Caco-2 (cell line): ENCODE results near the gene PIK3R2. TPM values are rescaled to one million over a fixed set of nuclear protein-coding genes. Genes with fewer than 3 reads are reported as not detected.

ENCODE experiments used
- BruUV-seq: library from RNA; stranded (reverse); fragments of 400-500 nt; replicated peaks from 2 replicates; lab custom pipeline; 2021; lab: Mats Ljungman, UMichigan
- CTCF ChIA-PET: fragments of 300-600 bp; sonication (Branson Sonifier 250); formaldehyde crosslinking; loops from one replicate; lab custom pipeline; 2022; ENCODE audit warnings: antibody characterized with exemption; lab: Charles Lee
- POLR2A ChIA-PET: fragments of 300-600 bp; sonication (Branson Sonifier 250); formaldehyde crosslinking; loops from one replicate; lab custom pipeline; 2022; ENCODE audit warnings: antibody characterized with exemption; lab: Charles Lee
- DNase-seq, 2 experiments: peaks; one replicate each; pipeline versions ENCODE4 v3.0.0 to v3.0.0-alpha.2; 2020 to 2022
- H3K27me3 ChIP-seq: replicated peaks from 2 replicates; pipeline ENCODE4 v1.6.0; 2011; ENCODE audit warnings: low read length; ENCODE audit not compliant: control insufficient read depth, insufficient read depth
- H3K36me3 ChIP-seq: 2 replicates; pipeline ENCODE4 v1.5.1; 2011; ENCODE audit warnings: low read length; ENCODE audit not compliant: control insufficient read depth, insufficient read depth
- H3K4me1 ChIP-seq: fragments of 250-450 bp; sonication (Bioruptor Pico); 2 replicates; pipeline ENCODE4 v1.5.1; 2020; ENCODE audit warnings: mild to moderate bottlenecking
- H3K4me3 ChIP-seq: 2 replicates; pipeline ENCODE4 v1.5.1; 2011; ENCODE audit warnings: low read depth, mild to moderate bottlenecking, control low read depth, low read length
- H3K9me3 ChIP-seq: fragments of 250-450 bp; sonication (Bioruptor Pico); 2 replicates; pipeline ENCODE4 v1.5.1; 2020; ENCODE audit warnings: mild to moderate bottlenecking, moderate library complexity
- H3K27ac Mint-ChIP-seq: one replicate; pipeline ENCODE4 v1.8.0; 2022; ENCODE audit warnings: mixed read lengths; ENCODE audit not compliant: unreplicated experiment
- H3K27me3 Mint-ChIP-seq: one replicate; pipeline ENCODE4 v1.8.0; 2022; ENCODE audit warnings: mixed read lengths; ENCODE audit not compliant: insufficient read depth, unreplicated experiment
- H3K36me3 Mint-ChIP-seq: one replicate; pipeline ENCODE4 v1.8.0; 2022; ENCODE audit warnings: mild to moderate bottlenecking, mixed read lengths; ENCODE audit not compliant: insufficient read depth, unreplicated experiment
- H3K4me1 Mint-ChIP-seq: one replicate; pipeline ENCODE4 v1.8.0; 2022; ENCODE audit warnings: low read depth, mixed read lengths; ENCODE audit not compliant: unreplicated experiment
- H3K4me3 Mint-ChIP-seq: one replicate; pipeline ENCODE4 v1.8.0; 2022; ENCODE audit warnings: mild to moderate bottlenecking, moderate library complexity, mixed read lengths; ENCODE audit not compliant: unreplicated experiment
- H3K9me3 Mint-ChIP-seq: one replicate; pipeline ENCODE4 v1.8.0; 2022; ENCODE audit warnings: mixed read lengths; ENCODE audit not compliant: unreplicated experiment
- CTCF ChIP-seq, 2 experiments: fragments of 200-600 bp in 1 of 2; IDR thresholded peaks; 1 replicate in 1 of 2; 2 replicates in 1 of 2; pipeline versions ENCODE4 v1.5.1 to v1.8.0; 2011 to 2022; ENCODE audit warnings: antibody characterized with exemption in 1 of 2, control low read depth in 1 of 2, inconsistent platforms in 1 of 2, low read depth in 1 of 2, low read length in 1 of 2, mild to moderate bottlenecking in 1 of 2, moderate library complexity in 1 of 2; ENCODE audit not compliant: insufficient read depth in 1 of 2, severe bottlenecking in 1 of 2, unreplicated experiment in 1 of 2
- intact Hi-C: fragments of 100-400 bp; cut with micrococcal nuclease; formaldehyde crosslinking; loops from one replicate; pipeline ENCODE4 v1.10.0; 2022; ENCODE audit not compliant: unreplicated experiment
- total RNA-seq: library from RNA; stranded (reverse); gene quantifications from 2 replicates; pipeline ENCODE4 v1.2.3, GENCODE V29; 2022

PIK3R2 gene
- total RNA-seq, 1 experiment from 2014 or later: 34.3 TPM

DNA sequence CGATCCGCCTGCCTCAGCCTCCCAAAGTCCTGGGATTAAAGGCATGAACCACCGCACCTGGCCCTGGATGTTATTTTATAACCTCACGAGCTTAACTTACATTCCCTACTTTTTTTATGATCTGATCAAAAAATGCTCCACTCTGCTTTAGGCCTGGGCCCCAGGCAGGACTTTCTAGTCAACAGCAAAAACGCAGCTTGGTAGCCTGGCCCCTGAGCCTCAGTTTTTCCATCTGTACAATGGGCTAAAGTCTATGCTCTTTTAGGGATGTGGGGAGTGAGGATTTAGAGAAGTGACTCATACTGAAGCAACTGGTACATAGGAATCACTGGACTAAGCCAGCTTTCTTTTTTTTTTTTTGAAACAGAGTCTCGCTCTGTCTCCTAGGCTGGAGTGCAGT lies 11.9 kb upstream of the PIK3R2 start:
- intact Hi-C loops: no loop called here
- BruUV-seq: no TSS peak
- TF ChIP-seq CTCF (IDR thresholded peaks at IDR 0.05; ENCODE audit: insufficient read depth in 1 of 2, low read depth in 1 of 2, low read length in 1 of 2, severe bottlenecking in 1 of 2, unreplicated experiment in 1 of 2): no peak
- Histone ChIP-seq H3K4me3 (no peak overlapping the region), H3K4me1 (no peaks in the 10 kb centered on the region; the same call in 1 of the 2 replicates), H3K36me3 (peaks cover 6% of the 10 kb centered on the region), H3K9me3 (no peaks in the 10 kb centered on the region), H3K27me3 (no peaks in the 10 kb centered on the region)
- H3K4me1 Mint-ChIP-seq: peaks cover 4% of the 10 kb centered on the region
- H3K27ac Mint-ChIP-seq: no peak overlapping the region
- H3K4me3 Mint-ChIP-seq: no peak overlapping the region
- DNase-seq: no peak
- H3K9me3 Mint-ChIP-seq: no peaks in the 10 kb centered on the region
- no peaks in the 10 kb centered on the region for H3K27me3 Mint-ChIP-seq
- H3K36me3 Mint-ChIP-seq: peaks cover 27% of the 10 kb centered on the region
- POLR2A ChIA-PET: no interaction called here
- CTCF ChIA-PET: no interaction called here

GRCh38 chr19:18143902-18144301 lies 9.1 kb upstream of the PIK3R2 start:
- no peak overlapping the region for H3K27ac Mint-ChIP-seq
- Histone ChIP-seq H3K9me3 (no peaks in the 10 kb centered on the region), H3K4me3 (no peak overlapping the region), H3K27me3 (no peaks in the 10 kb centered on the region), H3K36me3 (peaks cover 6% of the 10 kb centered on the region), H3K4me1 (no peaks in the 10 kb centered on the region)
- H3K36me3 Mint-ChIP-seq: peaks cover 22% of the 10 kb centered on the region
- CTCF ChIA-PET: no interaction called here
- intact Hi-C loops: no loop called here
- no TSS peak for BruUV-seq
- H3K9me3 Mint-ChIP-seq: no peaks in the 10 kb centered on the region
- no peaks in the 10 kb centered on the region for H3K27me3 Mint-ChIP-seq
- H3K4me1 Mint-ChIP-seq: no peaks in the 10 kb centered on the region
- no peak overlapping the region for H3K4me3 Mint-ChIP-seq
- POLR2A ChIA-PET: no interaction called here
- no peak for TF ChIP-seq CTCF (IDR thresholded peaks at IDR 0.05; ENCODE audit: insufficient read depth in 1 of 2, low read depth in 1 of 2, low read length in 1 of 2, severe bottlenecking in 1 of 2, unreplicated experiment in 1 of 2)
- DNase-seq: no peak

GRCh38 chr19:18144361-18144760 lies 8.6 kb upstream of the PIK3R2 start:
- no peaks in the 10 kb centered on the region for H3K27me3 ChIP-seq
- H3K36me3 ChIP-seq: peaks cover 6% of the 10 kb centered on the region
- H3K9me3 ChIP-seq: no peaks in the 10 kb centered on the region
- no peaks in the 10 kb centered on the region for H3K9me3 Mint-ChIP-seq
- no peak for TF ChIP-seq CTCF (IDR thresholded peaks at IDR 0.05; ENCODE audit: insufficient read depth in 1 of 2, low read depth in 1 of 2, low read length in 1 of 2, severe bottlenecking in 1 of 2, unreplicated experiment in 1 of 2)
- intact Hi-C loops: no loop called here
- no peak overlapping the region for H3K4me3 Mint-ChIP-seq
- no peaks in the 10 kb centered on the region for H3K27me3 Mint-ChIP-seq
- CTCF ChIA-PET: no interaction called here
- no peak overlapping the region for H3K4me3 ChIP-seq
- no peaks in the 10 kb centered on the region for H3K4me1 Mint-ChIP-seq
- H3K4me1 ChIP-seq: no peaks in the 10 kb centered on the region
- peaks cover 18% of the 10 kb centered on the region for H3K36me3 Mint-ChIP-seq
- no peak for DNase-seq
- POLR2A ChIA-PET: no interaction called here
- no peak overlapping the region for H3K27ac Mint-ChIP-seq
- BruUV-seq: no TSS peak
